Erythroblast (primary cell): ENCODE data around the gene ISM1.

ENCODE experiments used
- GATA1 ChIP-seq: IDR thresholded peaks from 2 replicates; pipeline ENCODE4 v1.6.1; 2011; ENCODE audit warnings: low read depth, mild to moderate bottlenecking, control low read depth, low read length, moderate library complexity
- POLR2A ChIP-seq: IDR thresholded peaks from 2 replicates; pipeline ENCODE4 v1.6.1; 2011; ENCODE audit warnings: mild to moderate bottlenecking, low read length

DNA sequence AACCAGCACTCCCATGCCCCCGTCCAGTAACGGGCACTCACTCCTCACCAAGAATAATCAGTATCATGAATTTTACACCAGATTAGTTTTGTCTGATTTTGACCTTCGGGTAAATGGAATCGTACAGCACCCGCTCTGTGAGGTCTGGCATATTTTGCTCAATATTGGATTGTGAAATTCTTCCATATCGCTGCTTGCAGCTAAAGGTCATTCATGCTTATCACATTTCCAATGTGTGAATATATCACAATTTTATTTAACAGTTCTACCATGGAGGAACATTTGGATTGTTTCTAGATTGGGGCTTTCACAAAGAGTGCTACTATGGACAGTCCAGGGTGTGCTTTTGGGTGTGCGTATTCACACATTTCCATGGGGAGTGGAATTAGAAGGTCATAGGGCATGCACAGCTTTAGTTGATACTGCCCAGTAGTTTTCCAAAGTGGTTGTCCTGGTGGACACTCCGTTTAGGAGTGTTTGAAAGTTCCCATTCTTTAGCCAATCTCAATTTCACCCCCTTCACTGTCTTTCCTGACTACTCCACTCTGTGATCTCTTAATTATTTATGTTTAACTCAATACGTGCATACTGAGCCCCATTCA, 86.6 kb downstream of the ISM1 start:
- TF ChIP-seq POLR2A (no peak), GATA1 (no peak)
